ENCODE results near the gene TACR2. TPM values are rescaled to one million over a fixed set of nuclear protein-coding genes. Genes with fewer than 3 reads are reported as not detected.
"Not testable (repeated sequence)": the region's sequence is repeated elsewhere in the genome, so short reads cannot be mapped to it uniquely, and the experiment has no call there.

TACR2 gene
- total RNA-seq, 2 experiments from 2014 or later: not detected

GRCh38 chr10:69451209-69451783, 34.6 kb upstream of the TACR2 start, which contains the start of gene TSPAN15:
TSS of gene TSPAN15 (plus strand) at chr10:69451465. CDS start at chr10:69451595, 130 bp downstream.
- DNase-seq: peak; percentile 80

DNA sequence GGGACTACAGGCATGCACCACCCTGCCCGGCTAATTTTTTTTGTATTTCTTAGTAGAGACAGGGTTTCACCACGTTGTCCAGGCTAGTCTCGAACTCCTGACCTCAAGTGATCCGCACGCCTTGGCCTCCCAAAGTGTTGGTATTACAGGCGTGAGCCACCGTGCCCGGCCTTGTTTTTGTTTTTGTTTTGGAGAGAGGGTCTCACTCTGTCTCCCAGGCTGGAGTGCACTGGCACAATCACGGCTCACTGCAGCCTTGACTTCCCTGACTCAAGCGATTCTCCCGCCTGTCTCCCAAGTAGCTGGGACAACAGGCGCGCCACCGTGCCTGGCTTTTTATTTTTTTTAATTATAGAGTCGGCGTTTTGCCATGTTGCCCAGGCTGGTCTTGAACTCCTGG, 33.7 kb upstream of the TACR2 start:
- POLR2A ChIA-PET; H3K36me3 Mint-ChIP-seq (ENCODE audit: low read depth); H3K27ac Mint-ChIP-seq; H3K27me3 Mint-ChIP-seq; H3K9me3 Mint-ChIP-seq; H3K4me3 Mint-ChIP-seq; intact Hi-C loops (cut with micrococcal nuclease); H3K4me1 Mint-ChIP-seq (ENCODE audit: low read depth); ATAC-seq; DNase-seq: not testable (repeated sequence)
- CTCF ChIA-PET: interaction anchor here (0.9 to 2.6 kb wide), 18 partner anchors 10 to 266 kb away, joined by 3 to 11 read pairs (median 4); no protein-coding TSS in a partner anchor

More at GRCh38 chr10:69451209-69451783, 34.6 kb upstream of the TACR2 start, which contains the start of gene TSPAN15:
- no peak within 1 kb of the TSS for H3K27ac Mint-ChIP-seq
- peak within 1 kb of the TSS; percentile 77 for H3K4me3 Mint-ChIP-seq
- peak; percentile 96 for ATAC-seq
- peaks cover 9% of the 10 kb centered on the region for H3K4me1 Mint-ChIP-seq (ENCODE audit: low read depth)
- CTCF ChIA-PET: interaction anchor here (0.9 to 2.2 kb wide), 12 partner anchors 9 to 58 kb away, joined by 3 to 6 read pairs (median 4); no protein-coding TSS in a partner anchor
- TF ChIP-seq, protein P1, sequence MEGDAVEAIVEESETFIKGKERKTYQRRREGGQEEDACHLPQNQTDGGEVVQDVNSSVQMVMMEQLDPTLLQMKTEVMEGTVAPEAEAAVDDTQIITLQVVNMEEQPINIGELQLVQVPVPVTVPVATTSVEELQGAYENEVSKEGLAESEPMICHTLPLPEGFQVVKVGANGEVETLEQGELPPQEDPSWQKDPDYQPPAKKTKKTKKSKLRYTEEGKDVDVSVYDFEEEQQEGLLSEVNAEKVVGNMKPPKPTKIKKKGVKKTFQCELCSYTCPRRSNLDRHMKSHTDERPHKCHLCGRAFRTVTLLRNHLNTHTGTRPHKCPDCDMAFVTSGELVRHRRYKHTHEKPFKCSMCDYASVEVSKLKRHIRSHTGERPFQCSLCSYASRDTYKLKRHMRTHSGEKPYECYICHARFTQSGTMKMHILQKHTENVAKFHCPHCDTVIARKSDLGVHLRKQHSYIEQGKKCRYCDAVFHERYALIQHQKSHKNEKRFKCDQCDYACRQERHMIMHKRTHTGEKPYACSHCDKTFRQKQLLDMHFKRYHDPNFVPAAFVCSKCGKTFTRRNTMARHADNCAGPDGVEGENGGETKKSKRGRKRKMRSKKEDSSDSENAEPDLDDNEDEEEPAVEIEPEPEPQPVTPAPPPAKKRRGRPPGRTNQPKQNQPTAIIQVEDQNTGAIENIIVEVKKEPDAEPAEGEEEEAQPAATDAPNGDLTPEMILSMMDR (IDR thresholded peaks at IDR 0.05): no peak
- intact Hi-C loops (cut with micrococcal nuclease): no loop called here
- H3K27me3 Mint-ChIP-seq: peaks cover 2% of the 10 kb centered on the region
- H3K36me3 Mint-ChIP-seq (ENCODE audit: low read depth): no peaks in the 10 kb centered on the region
- POLR2A ChIA-PET: no interaction called here
- no peaks in the 10 kb centered on the region for H3K9me3 Mint-ChIP-seq

DNA sequence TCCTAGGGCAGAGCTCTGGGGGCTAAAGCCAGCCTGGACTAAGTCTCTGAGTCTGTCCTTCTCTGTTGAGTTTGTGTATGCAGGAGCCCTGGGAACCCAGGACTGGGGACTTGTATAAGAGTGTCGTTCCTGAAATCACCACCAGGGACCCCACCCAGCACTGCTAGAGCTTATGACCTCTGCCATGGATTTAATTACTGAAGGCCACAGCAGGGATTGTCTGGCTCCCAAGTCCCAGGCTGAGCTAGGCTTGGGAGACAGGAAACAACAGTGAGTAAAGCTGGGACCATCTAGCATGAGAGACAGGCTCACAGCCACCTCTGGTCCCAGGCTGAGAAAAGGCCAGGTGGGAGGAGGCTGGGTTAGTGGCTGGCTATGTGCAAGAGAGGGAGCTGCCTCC, 33.1 kb upstream of the TACR2 start:
- TF ChIP-seq, protein P1 (IDR thresholded peaks at IDR 0.05): peak; percentile 51
- ATAC-seq: peak; percentile 66
- H3K4me1 Mint-ChIP-seq (ENCODE audit: low read depth): peaks cover 9% of the 10 kb centered on the region
- H3K27me3 Mint-ChIP-seq: peaks cover 2% of the 10 kb centered on the region
- ChIA-PET POLR2A (no interaction called here), CTCF (interaction anchor here (0.9 to 2.6 kb wide), 15 partner anchors 10 to 266 kb away, joined by 3 to 11 read pairs (median 4); no protein-coding TSS in a partner anchor)
- H3K27ac Mint-ChIP-seq: no peak overlapping the region
- intact Hi-C loops (cut with micrococcal nuclease): no loop called here
- DNase-seq: peak; percentile 68
- H3K4me3 Mint-ChIP-seq: no peak overlapping the region
- no peaks in the 10 kb centered on the region for H3K36me3 Mint-ChIP-seq (ENCODE audit: low read depth)
- H3K9me3 Mint-ChIP-seq: no peaks in the 10 kb centered on the region

DNA sequence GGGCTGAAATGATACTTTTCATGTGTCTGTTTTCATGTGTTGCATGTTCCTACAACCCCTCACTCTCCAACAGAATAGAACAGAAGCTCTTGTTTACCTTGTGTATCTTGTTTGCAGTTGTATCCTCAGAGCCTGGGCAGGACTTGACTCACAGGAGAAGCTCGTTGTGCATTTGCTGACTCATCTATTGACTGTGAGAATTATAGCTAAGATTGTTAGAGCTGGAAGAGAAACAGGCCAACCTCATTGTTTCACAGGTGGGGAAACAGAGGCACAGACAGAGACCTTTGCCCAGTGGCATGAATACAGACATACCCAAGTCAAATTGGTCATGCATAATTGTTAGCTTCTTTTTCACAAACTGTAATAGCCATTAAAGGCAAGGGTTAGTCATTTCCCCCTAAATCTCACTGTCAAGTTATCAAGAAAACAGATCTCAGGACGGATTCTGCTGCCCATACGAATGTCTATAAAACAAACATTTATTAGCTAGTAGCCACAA, 30.0 kb upstream of the TACR2 start:
- H3K36me3 Mint-ChIP-seq (ENCODE audit: low read depth): no peaks in the 10 kb centered on the region
- H3K4me1 Mint-ChIP-seq (ENCODE audit: low read depth): peaks cover 4% of the 10 kb centered on the region
- ATAC-seq: no peak
- intact Hi-C loops (cut with micrococcal nuclease): no loop called here
- TF ChIP-seq, protein P1 (IDR thresholded peaks at IDR 0.05): no peak
- no peak for DNase-seq
- ChIA-PET POLR2A (interaction anchor here (0.9 kb wide), 1 partner anchor 60 kb away, joined by 3 read pairs; no protein-coding TSS in a partner anchor), CTCF (interaction anchor here (1.0 to 1.7 kb wide), 5 partner anchors 19 to 69 kb away, joined by 3 to 6 read pairs (median 4); no protein-coding TSS in a partner anchor)
- H3K4me3 Mint-ChIP-seq: no peak overlapping the region
- no peaks in the 10 kb centered on the region for H3K27me3 Mint-ChIP-seq
- no peak overlapping the region for H3K27ac Mint-ChIP-seq
- no peaks in the 10 kb centered on the region for H3K9me3 Mint-ChIP-seq

- H3K9me3 Mint-ChIP-seq: no peaks in the 10 kb centered on the region
- DNase-seq (no peak), ATAC-seq (no peak)
- H3K4me1 Mint-ChIP-seq (ENCODE audit: low read depth): peaks cover 4% of the 10 kb centered on the region
- ChIA-PET CTCF (interaction anchor here (1.0 to 1.7 kb wide), 2 partner anchors 19 to 69 kb away, joined by 3 to 6 read pairs; no protein-coding TSS in a partner anchor), POLR2A (interaction anchor here (0.9 kb wide), 1 partner anchor 61 kb away, joined by 3 read pairs; no protein-coding TSS in a partner anchor)
- TF ChIP-seq, protein P1 (IDR thresholded peaks at IDR 0.05): no peak
- intact Hi-C loops (cut with micrococcal nuclease): no loop called here
- no peaks in the 10 kb centered on the region for H3K36me3 Mint-ChIP-seq (ENCODE audit: low read depth)
- H3K27me3 Mint-ChIP-seq: no peaks in the 10 kb centered on the region
- H3K27ac Mint-ChIP-seq: no peak overlapping the region
- H3K4me3 Mint-ChIP-seq: no peak overlapping the region
Observed at GRCh38 chr10:69446229-69446628, 29.5 kb upstream of the TACR2 start.
